KMS-11 (cell line): Measurements from ENCODE around the gene LRRC45.

Source experiments
- H2AFZ ChIP-seq: fragments of 200-600 bp; sonication (generic); 2 replicates; pipeline ENCODE4 v1.6.1; 2016; ENCODE audit warnings: antibody characterized with exemption, mixed run types, low read depth
- H3K27ac ChIP-seq: fragments of 200-600 bp; sonication (generic); 2 replicates; pipeline ENCODE4 v1.6.1; 2016; ENCODE audit warnings: mild to moderate bottlenecking, mixed run types
- H3K27me3 ChIP-seq: fragments of 200-600 bp; sonication (generic); 2 replicates; pipeline ENCODE4 v1.6.1; 2017; ENCODE audit warnings: mild to moderate bottlenecking, low read depth, mixed run types, moderate library complexity; ENCODE audit not compliant: insufficient read depth
- H3K36me3 ChIP-seq: fragments of 200-600 bp; sonication (generic); 2 replicates; pipeline ENCODE4 v1.6.1; 2017; ENCODE audit warnings: mild to moderate bottlenecking, mixed run types; ENCODE audit not compliant: insufficient read depth
- H3K4me1 ChIP-seq: fragments of 200-600 bp; sonication (generic); 2 replicates; pipeline ENCODE4 v1.6.1; 2016; ENCODE audit warnings: mild to moderate bottlenecking, low read depth, mixed run types; ENCODE audit not compliant: poor library complexity, severe bottlenecking
- H3K4me2 ChIP-seq: fragments of 200-600 bp; sonication (generic); 2 replicates; pipeline ENCODE4 v1.7.0; 2016; ENCODE audit warnings: mild to moderate bottlenecking, mixed run types
- H3K4me3 ChIP-seq: fragments of 200-600 bp; sonication (generic); IDR thresholded peaks from 2 replicates; pipeline ENCODE4 v1.6.1; 2017; ENCODE audit warnings: low read depth, low read length, mixed read lengths; ENCODE audit not compliant: insufficient read depth
- H3K79me2 ChIP-seq: fragments of 200-600 bp; sonication (generic); 2 replicates; pipeline ENCODE4 v1.6.1; 2016; ENCODE audit warnings: low read depth, mixed run types; ENCODE audit not compliant: insufficient read depth
- H3K9ac ChIP-seq: fragments of 200-600 bp; sonication (generic); 2 replicates; pipeline ENCODE4 v1.6.1; 2016; ENCODE audit warnings: mild to moderate bottlenecking, mixed run types
- H4K20me1 ChIP-seq: fragments of 200-600 bp; sonication (generic); 2 replicates; pipeline ENCODE4 v1.6.1; 2016; ENCODE audit warnings: mild to moderate bottlenecking, mixed run types; ENCODE audit not compliant: insufficient read depth
- TF ChIP-seq, protein P1 (sequence below): fragments of 200-600 bp; sonication (generic); conservative IDR thresholded peaks from 2 replicates; pipeline ENCODE4 v1.6.1; 2017; ENCODE audit warnings: low read depth, mild to moderate bottlenecking, antibody characterized with exemption, low read length, moderate library complexity, mixed read lengths

LRRC45 gene

DNA sequence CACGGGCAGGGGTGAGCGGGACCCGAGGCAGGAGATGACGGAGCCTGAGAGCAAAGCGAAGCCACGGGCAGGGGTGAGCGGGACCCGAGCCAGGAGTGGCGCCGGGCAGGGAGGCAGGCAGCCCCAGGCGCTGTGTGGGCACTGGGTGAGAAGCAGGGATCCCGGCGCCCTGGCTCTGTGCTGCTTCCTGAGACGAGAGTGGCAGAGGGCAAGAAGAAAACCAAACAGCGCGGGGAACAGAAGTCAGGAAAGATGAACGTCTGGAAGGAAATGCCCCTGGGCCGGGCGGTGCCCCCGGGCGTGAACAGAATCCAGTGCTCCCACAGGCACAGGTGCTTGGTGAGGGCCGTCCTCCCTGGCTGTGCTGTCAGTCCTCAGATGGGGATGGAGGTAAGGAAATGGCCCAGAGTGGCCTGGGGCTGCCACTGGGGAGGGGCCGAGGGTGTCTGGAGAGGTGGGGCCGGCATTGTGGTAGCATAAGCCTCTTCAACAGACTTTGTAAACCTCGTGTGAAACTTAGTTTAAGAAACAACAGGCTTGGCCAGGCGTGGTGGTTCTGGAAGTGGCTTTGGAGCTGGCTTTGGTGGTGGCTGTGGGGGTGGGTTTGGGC lies 35.8 kb upstream of the LRRC45 start:
- no peaks in the 10 kb centered on the region for H3K79me2 ChIP-seq
- no peak overlapping the region for H2AFZ ChIP-seq
- no peaks in the 10 kb centered on the region for H3K36me3 ChIP-seq
- H3K4me1 ChIP-seq: no peaks in the 10 kb centered on the region
- no peak overlapping the region for H3K4me2 ChIP-seq
- no peak overlapping the region for H3K9ac ChIP-seq
- no peaks in the 10 kb centered on the region for H4K20me1 ChIP-seq
- TF ChIP-seq, protein P1, sequence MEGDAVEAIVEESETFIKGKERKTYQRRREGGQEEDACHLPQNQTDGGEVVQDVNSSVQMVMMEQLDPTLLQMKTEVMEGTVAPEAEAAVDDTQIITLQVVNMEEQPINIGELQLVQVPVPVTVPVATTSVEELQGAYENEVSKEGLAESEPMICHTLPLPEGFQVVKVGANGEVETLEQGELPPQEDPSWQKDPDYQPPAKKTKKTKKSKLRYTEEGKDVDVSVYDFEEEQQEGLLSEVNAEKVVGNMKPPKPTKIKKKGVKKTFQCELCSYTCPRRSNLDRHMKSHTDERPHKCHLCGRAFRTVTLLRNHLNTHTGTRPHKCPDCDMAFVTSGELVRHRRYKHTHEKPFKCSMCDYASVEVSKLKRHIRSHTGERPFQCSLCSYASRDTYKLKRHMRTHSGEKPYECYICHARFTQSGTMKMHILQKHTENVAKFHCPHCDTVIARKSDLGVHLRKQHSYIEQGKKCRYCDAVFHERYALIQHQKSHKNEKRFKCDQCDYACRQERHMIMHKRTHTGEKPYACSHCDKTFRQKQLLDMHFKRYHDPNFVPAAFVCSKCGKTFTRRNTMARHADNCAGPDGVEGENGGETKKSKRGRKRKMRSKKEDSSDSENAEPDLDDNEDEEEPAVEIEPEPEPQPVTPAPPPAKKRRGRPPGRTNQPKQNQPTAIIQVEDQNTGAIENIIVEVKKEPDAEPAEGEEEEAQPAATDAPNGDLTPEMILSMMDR: no peak
- no peak overlapping the region for H3K27ac ChIP-seq
- no peaks in the 10 kb centered on the region for H3K27me3 ChIP-seq
- H3K4me3 ChIP-seq: no peak overlapping the region

- Histone ChIP-seq H3K27me3 (no peaks in the 10 kb centered on the region), H3K4me3 (no peak overlapping the region), H3K79me2 (no peaks in the 10 kb centered on the region), H2AFZ (no peak overlapping the region), H3K4me1 (no peaks in the 10 kb centered on the region), H4K20me1 (no peaks in the 10 kb centered on the region), H3K4me2 (no peak overlapping the region), H3K9ac (no peak overlapping the region), H3K27ac (no peak overlapping the region), H3K36me3 (no peaks in the 10 kb centered on the region)
- TF ChIP-seq, protein P1: no peak
Observed at GRCh38 chr17:81990836-81991683, 32.0 kb upstream of the LRRC45 start.

DNA sequence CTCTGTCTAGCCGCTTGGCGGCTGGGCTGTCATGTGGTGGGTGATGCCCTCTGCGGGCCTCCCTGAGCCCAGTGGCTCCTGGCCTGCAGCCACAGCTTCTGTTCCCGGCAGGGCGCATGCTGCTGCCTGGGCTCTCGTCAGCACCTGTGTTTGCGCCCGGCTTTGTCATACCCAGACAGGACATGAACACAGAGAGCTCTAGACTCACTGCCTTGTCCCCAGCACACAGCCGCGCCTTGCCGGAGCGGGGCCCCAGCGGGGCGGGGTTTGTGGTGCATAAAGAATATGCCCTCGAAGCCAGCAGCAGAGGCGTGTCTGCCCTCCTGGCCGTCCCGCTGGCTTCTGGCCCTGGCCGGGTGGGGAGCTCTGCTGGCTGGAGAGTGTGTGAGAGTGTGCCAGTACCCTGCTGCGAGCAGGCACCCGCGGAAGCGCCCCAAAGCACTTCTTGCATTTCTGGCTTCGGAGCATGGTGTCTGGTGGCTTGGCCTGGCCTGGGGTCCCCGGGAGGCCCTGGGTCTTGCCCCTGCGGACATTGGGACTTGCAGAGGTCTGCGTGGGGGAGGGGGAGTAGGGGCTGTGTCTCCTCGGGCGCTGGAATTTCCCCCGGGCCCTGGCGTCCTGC lies 31.3 kb upstream of the LRRC45 start:
- H3K27me3 ChIP-seq: no peaks in the 10 kb centered on the region
- no peak overlapping the region for H3K4me2 ChIP-seq
- no peaks in the 10 kb centered on the region for H3K36me3 ChIP-seq
- H2AFZ ChIP-seq: no peak overlapping the region
- no peak overlapping the region for H3K4me3 ChIP-seq
- H3K4me1 ChIP-seq: no peaks in the 10 kb centered on the region
- no peaks in the 10 kb centered on the region for H3K79me2 ChIP-seq
- H3K27ac ChIP-seq: no peak overlapping the region
- TF ChIP-seq, protein P1: no peak
- no peak overlapping the region for H3K9ac ChIP-seq
- no peaks in the 10 kb centered on the region for H4K20me1 ChIP-seq

DNA sequence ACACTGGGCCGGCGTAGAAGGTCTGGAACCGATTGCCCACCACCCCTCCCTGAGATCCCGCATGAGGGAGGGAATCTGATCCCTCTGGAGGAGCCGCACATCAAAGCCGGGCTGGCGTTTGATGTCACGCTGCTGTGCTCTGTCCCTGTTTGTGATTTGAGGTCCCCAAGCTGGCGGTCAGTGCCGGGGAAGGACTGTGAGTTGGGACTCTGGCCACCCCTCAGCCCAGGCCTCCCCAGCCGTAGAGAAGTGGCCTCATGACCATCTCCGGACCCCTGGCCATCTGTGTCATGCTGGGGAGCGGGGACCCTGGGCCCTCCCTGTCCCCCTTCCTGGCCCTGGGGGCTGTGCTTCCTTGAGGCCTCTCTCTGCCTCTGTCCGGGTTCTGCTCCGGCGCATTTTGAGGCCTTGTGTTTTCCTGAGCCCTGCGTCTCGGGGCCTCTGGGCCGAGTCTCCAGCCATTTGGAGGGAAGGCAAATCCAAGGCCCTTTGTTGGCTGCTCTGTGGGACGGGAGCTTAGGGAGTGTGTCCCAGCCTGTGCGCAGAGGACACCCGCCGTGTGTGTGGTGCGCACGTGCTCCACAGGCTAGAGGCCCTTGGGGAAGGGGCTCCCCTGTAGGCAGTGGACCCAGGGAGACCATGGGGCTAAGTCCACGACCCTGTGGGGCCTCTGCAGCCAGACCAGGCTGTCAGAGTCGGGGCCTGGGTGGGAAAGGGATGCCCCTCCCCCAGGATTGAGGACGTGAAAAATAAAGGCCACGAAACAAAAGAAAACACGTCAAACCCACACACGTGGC lies 30.6 kb upstream of the LRRC45 start:
- H3K4me2 ChIP-seq: no peak overlapping the region
- H3K9ac ChIP-seq: no peak overlapping the region
- H3K27me3 ChIP-seq: no peaks in the 10 kb centered on the region
- H3K79me2 ChIP-seq: no peaks in the 10 kb centered on the region
- TF ChIP-seq, protein P1: no peak
- no peak overlapping the region for H2AFZ ChIP-seq
- no peaks in the 10 kb centered on the region for H3K4me1 ChIP-seq
- H3K4me3 ChIP-seq: no peak overlapping the region
- no peaks in the 10 kb centered on the region for H4K20me1 ChIP-seq
- H3K27ac ChIP-seq: no peak overlapping the region
- no peaks in the 10 kb centered on the region for H3K36me3 ChIP-seq
